T-helper 1 cell treated with Interleukin-12 subunit alpha and Interleukin-12 subunit beta and Interleukin-4 antibody, amounts not matched to agents 30 μg/mL and 1 μg/mL, for 36 hours (primary cell): ENCODE measurements around the gene SIAH1.
A peak's percentile ranks its signal among the peaks of the same experiment; 100 is the strongest.
"Not testable (repeated sequence)": the region's sequence is repeated elsewhere in the genome, so short reads cannot be mapped to it uniquely, and the experiment has no call there.

Experiments used
- H3K27ac Mint-ChIP-seq: one replicate; pipeline ENCODE4 v1.8.0; 2021; ENCODE audit warnings: mild to moderate bottlenecking, mixed read lengths
- H3K27me3 Mint-ChIP-seq: one replicate; pipeline ENCODE4 v1.8.0; 2021; ENCODE audit warnings: low read depth, mixed read lengths
- H3K36me3 Mint-ChIP-seq: one replicate; pipeline ENCODE4 v1.8.0; 2021; ENCODE audit warnings: low read depth, mixed read lengths
- H3K4me1 Mint-ChIP-seq: one replicate; pipeline ENCODE4 v1.8.0; 2021; ENCODE audit warnings: low read depth, mixed read lengths
- H3K4me3 Mint-ChIP-seq: one replicate; pipeline ENCODE4 v1.8.0; 2021; ENCODE audit warnings: mild to moderate bottlenecking, moderate library complexity, mixed read lengths
- H3K9me3 Mint-ChIP-seq: one replicate; pipeline ENCODE4 v1.8.0; 2021; ENCODE audit warnings: mixed read lengths

The SIAH1 gene

GRCh38 chr16:48385253-48386150 lies at the start of gene SIAH1:
Gene SIAH1, minus strand, starts transcription at chr16:48385413. Its CDS starts 22,985 bp downstream, at chr16:48362428.
- peaks cover 2% of the 10 kb centered on the region for H3K36me3 Mint-ChIP-seq
- peaks cover 5% of the 10 kb centered on the region for H3K27me3 Mint-ChIP-seq
- H3K4me1 Mint-ChIP-seq = peaks cover 19% of the 10 kb centered on the region
- H3K4me3 Mint-ChIP-seq = peak within 1 kb of the TSS; percentile 90
- H3K9me3 Mint-ChIP-seq = no peaks in the 10 kb centered on the region
- H3K27ac Mint-ChIP-seq = peak within 1 kb of the TSS; percentile 91

DNA sequence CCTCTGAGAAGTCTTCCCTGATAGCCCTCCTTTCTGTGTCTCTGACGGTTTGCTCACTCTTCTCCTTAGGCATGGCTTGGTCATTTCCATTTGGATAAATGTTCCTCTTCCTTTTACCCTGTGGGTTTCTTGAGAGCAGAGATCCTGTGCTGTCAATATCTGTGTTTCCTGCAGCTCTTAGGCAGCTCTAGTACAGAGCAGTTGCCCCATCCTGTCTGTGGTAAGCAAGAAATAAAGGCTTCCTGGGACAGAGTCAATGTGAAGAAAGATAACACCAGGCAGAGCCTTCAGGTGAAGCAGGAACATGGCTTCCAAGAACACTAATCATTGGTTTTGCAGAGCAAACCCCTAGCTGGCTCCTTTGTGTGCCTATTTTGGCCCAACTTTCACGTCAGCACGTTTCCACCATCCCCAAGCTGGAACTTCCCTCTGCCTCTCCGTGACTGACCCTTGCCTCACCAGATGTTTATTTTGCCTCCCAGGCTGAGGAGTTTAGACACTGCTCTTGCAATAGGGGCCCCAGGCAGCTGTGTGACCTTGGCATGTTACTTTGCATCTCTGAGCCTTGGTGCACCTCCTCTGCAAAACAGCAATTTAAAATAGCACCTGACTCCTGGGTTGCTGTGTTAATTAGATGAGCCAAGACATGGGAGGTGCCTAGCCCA lies 49.6 kb upstream of the SIAH1 start:
- no peaks in the 10 kb centered on the region for H3K9me3 Mint-ChIP-seq
- H3K27me3 Mint-ChIP-seq = peaks cover 8% of the 10 kb centered on the region
- peak overlapping the region; percentile 43 for H3K27ac Mint-ChIP-seq
- H3K4me3 Mint-ChIP-seq = no peak overlapping the region
- no peaks in the 10 kb centered on the region for H3K36me3 Mint-ChIP-seq
- H3K4me1 Mint-ChIP-seq = peaks cover 13% of the 10 kb centered on the region

DNA sequence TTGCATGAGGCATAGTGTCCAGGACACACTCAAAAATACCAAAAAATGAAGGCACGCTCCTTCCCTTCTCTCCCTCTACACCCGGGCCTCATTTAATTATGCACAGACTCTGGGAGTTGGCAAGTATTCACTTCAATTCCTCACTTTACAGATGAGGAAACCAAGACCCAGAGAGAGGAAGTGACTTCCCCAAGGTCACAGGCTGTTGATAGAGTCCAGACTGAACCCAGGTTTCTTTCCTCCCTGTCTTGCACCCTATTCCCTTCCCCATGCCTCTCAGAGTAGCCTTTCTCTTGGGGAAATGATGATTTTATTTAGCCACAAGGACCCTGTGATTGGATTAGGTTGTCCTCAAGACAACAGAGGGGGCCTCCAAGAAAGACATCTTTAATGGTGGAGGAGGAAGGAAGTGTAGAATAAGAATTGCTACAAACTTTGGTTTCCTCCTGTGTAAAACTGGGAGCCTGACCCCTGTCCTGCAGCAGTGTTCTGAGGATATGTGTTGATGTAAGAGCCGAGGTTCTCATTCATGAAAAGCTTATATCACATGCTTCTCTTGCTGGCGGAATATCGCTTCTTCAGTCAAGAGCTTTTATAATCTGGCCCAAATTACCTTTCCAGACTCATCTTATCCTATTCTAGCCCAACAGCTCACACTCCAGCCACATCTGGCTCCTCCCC lies 48.8 kb upstream of the SIAH1 start:
- Mint-ChIP-seq H3K27ac (no peak overlapping the region), H3K9me3 (no peaks in the 10 kb centered on the region), H3K27me3 (peaks cover 10% of the 10 kb centered on the region), H3K4me3 (no peak overlapping the region), H3K36me3 (no peaks in the 10 kb centered on the region), H3K4me1 (peaks cover 13% of the 10 kb centered on the region)

DNA sequence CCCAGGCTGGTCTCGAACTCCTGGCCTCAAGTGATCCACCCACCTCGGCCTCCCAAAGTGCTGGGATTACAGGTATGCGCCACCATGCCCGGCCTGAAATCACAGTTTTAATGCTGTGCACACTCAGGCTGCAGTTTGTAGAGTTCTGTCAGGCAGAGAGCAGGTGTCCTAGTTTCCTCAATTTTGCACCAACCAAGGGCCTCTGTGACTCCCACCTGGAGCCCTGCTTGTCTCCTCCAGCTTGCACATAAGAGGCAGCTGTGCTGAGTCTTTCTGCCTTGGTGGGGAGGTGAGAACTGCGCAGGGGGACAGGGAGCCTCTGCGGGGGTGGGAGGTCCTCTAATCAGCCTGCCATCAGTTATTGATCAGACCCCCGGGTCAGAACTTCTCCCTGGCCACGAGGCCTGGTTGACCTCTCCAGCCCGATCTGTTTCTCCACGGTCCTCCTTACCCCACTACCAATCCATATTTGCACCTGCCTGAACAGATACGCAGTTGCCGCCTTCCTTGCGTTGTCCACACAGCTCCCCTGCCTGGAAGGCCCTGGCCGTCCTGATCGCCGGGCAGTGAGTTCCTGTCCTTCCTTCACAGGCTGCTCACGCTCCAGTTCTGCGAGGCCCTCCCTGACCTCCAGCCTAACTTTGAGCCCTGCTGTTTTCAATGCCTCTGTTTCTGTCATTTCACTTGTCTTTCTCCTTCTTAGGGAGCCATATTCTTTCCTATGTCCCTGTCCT lies 48.1 kb upstream of the SIAH1 start:
- Mint-ChIP-seq H3K27me3 (peaks cover 11% of the 10 kb centered on the region), H3K4me1 (peaks cover 13% of the 10 kb centered on the region), H3K36me3 (no peaks in the 10 kb centered on the region), H3K4me3 (no peak overlapping the region), H3K27ac (no peak overlapping the region), H3K9me3 (no peaks in the 10 kb centered on the region)

DNA sequence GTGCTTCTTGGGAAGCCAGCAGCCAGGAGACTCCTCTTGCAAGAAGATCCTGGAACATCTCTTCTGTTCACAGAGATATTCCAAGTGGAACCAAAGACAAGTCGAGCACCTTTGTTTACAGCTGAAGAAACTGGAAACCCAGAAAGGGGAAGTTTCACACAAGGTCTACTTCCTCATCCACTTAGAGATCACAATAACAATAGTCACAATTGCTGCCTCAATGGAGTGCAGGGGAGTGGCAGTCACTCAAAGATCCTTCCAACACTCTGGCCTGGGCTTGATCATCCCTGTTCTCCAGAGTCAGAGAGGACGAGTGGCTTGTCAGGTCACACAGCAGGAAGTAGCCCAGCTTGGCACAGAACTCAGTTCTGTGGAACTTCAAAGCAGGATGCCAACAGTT lies 46.9 kb upstream of the SIAH1 start:
- H3K27ac Mint-ChIP-seq = no peak overlapping the region
- no peak overlapping the region for H3K4me3 Mint-ChIP-seq
- H3K36me3 Mint-ChIP-seq = no peaks in the 10 kb centered on the region
- H3K4me1 Mint-ChIP-seq = peaks cover 13% of the 10 kb centered on the region
- no peaks in the 10 kb centered on the region for H3K9me3 Mint-ChIP-seq
- peaks cover 8% of the 10 kb centered on the region for H3K27me3 Mint-ChIP-seq

- Mint-ChIP-seq H3K9me3 (no peaks in the 10 kb centered on the region), H3K36me3 (no peaks in the 10 kb centered on the region), H3K27me3 (peaks cover 4% of the 10 kb centered on the region), H3K4me3 (no peak overlapping the region), H3K27ac (no peak overlapping the region), H3K4me1 (peaks cover 13% of the 10 kb centered on the region)
These were observed 45.7 kb upstream of the SIAH1 start for GRCh38 chr16:48430890-48431289.

DNA sequence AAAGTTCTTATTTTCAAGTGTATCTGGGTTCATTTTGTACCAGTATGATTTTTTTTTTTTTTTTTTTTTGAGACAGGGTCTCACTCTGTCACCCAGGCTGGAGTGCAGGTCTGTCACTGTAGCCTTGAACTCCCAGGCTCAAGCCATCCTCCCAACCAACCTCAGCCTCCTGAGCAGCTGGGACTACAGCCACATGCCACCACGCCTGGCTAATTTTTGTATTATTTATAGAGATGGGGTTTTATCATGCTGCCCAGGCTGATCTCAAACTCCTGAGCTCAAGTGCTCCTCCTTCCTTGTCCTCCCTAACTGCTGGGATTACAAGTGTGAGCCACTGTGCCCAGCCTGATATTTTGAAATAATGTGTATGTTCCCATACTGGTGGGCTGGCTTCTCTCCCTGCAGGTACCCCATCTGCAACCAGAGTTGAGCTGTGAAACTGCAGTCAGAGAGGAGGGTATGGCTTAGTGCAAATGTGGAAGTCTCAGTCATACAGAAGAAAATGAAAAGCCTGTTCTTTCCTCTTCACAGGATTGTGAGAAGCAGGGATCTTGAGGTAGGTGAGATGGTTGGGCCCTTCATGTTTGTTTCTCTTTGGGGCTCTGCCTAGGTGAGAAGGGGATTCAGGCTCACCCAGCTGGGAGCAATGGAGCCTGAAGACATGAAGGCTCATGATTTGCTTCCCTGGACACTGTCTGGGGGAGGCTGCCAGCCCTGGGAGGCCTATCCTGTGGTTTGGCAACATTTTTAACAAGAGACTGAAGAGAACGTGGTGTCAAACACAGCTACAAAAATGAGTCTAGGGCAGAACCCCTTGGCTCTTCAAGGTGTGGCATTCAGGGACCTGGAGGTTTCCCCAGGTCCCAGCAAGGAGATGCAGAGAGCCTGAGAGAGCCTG lies 41.3 kb upstream of the SIAH1 start:
- Mint-ChIP-seq H3K27ac (no peak overlapping the region), H3K4me3 (no peak overlapping the region), H3K27me3 (peaks cover 7% of the 10 kb centered on the region), H3K9me3 (no peaks in the 10 kb centered on the region), H3K4me1 (no peaks in the 10 kb centered on the region), H3K36me3 (no peaks in the 10 kb centered on the region)

DNA sequence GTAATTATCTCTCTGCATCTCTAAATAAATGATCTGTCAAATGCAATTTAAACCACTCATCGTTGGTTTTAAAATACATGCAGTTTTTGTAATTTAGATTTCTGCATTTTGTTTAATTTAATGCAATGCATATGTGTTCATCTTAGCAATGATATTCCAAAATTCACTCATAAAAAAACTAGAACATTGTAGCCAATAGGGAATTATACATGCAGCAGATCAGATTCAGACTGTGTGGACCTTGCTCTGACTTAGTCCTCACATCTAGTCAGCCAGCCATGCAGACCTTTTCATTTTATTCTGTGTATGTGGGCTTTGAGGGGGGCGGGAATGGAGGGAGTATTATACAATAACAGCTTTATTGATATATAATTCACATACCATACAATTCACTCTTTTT lies 37.3 kb upstream of the SIAH1 start:
- Mint-ChIP-seq H3K4me1 (no peaks in the 10 kb centered on the region), H3K27me3 (peaks cover 4% of the 10 kb centered on the region), H3K27ac (no peak overlapping the region), H3K9me3 (no peaks in the 10 kb centered on the region), H3K4me3 (no peak overlapping the region), H3K36me3 (no peaks in the 10 kb centered on the region)

DNA sequence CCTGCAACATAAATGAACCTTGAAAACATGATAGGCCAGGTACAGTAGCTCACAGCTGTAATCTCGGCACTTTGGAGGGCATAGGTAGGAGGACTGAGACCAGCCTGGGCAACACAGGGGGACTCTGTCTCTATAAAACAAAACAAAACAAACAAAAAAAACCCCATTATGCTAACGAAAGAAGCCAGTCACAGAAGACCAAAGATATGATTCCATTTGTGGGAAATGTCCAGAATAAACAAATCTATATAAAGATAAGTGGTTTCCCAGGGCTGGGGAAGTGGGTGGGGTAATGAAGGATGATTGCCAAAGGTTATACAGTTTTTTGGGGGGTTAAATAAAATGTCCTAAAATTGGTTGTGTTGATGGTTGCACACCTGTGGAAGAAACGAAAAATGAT lies 36.5 kb upstream of the SIAH1 start:
- H3K9me3 Mint-ChIP-seq = no peaks in the 10 kb centered on the region
- peaks cover 4% of the 10 kb centered on the region for H3K27me3 Mint-ChIP-seq
- no peaks in the 10 kb centered on the region for H3K4me1 Mint-ChIP-seq
- no peak overlapping the region for H3K4me3 Mint-ChIP-seq
- H3K36me3 Mint-ChIP-seq = no peaks in the 10 kb centered on the region
- H3K27ac Mint-ChIP-seq = no peak overlapping the region

- Mint-ChIP-seq H3K9me3 (no peaks in the 10 kb centered on the region), H3K36me3 (no peaks in the 10 kb centered on the region), H3K27ac (no peak overlapping the region), H3K4me3 (no peak overlapping the region), H3K4me1 (no peaks in the 10 kb centered on the region), H3K27me3 (peaks cover 4% of the 10 kb centered on the region)
These were observed 35.2 kb upstream of the SIAH1 start for GRCh38 chr16:48420437-48420836.

DNA sequence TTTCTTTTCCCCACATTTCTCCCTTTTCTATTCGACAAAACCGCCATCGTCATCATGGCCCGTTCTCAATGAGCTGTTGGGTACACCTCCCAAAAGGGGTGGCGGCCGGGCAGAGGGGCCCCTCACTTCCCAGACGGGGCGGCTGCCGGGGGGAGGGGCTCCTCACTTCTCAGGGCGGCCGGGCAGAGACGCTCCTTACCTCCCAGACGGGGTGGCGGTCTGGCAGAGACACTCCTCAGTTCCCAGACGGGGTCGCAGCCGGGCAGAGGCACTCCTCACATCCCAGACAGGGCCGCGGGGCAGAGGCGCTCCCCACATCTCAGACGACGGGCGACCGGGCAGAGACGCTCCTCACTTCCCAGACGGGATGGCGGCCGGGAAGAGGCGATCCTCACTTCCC lies 31.4 kb upstream of the SIAH1 start:
- not testable (repeated sequence) for H3K4me1 Mint-ChIP-seq

GRCh38 chr16:48413272-48413671 lies 28.1 kb upstream of the SIAH1 start:
- Mint-ChIP-seq H3K4me3 (no peak overlapping the region), H3K27me3 (no peaks in the 10 kb centered on the region), H3K27ac (no peak overlapping the region), H3K36me3 (no peaks in the 10 kb centered on the region), H3K4me1 (peaks cover 4% of the 10 kb centered on the region), H3K9me3 (no peaks in the 10 kb centered on the region)

More for the DNA sequence above, 31.4 kb upstream of the SIAH1 start:
- not testable (repeated sequence) for H3K9me3 Mint-ChIP-seq, H3K27me3 Mint-ChIP-seq, H3K4me3 Mint-ChIP-seq, H3K27ac Mint-ChIP-seq, H3K36me3 Mint-ChIP-seq

- Mint-ChIP-seq H3K4me3 (no peak overlapping the region), H3K36me3 (no peaks in the 10 kb centered on the region), H3K27me3 (no peaks in the 10 kb centered on the region), H3K9me3 (no peaks in the 10 kb centered on the region), H3K4me1 (peaks cover 4% of the 10 kb centered on the region), H3K27ac (no peak overlapping the region)
These were observed 24.8 kb upstream of the SIAH1 start for GRCh38 chr16:48409839-48410632.
